ENCODE data around the gene SKIL.

SKIL gene

GRCh38 chr3:170352936-170353335 lies 4.6 kb upstream of the SKIL start:
- no peak for DNase-seq

GRCh38 chr3:170353485-170353884 lies 4.0 kb upstream of the SKIL start:
- DNase-seq = no peak

- peak; percentile 21 for DNase-seq
Observed at GRCh38 chr3:170354760-170355159, 2.8 kb upstream of the SKIL start.

- DNase-seq = peak; percentile 92
Observed at GRCh38 chr3:170355738-170356595, 1.5 kb upstream of the SKIL start.

- DNase-seq = peak; percentile 99
Observed at GRCh38 chr3:170356596-170357175, 829 bp upstream of the SKIL start.

- peak; percentile 93 for DNase-seq
Observed at GRCh38 chr3:170358042-170359010, 811 bp downstream of the SKIL start.

GRCh38 chr3:170359178-170359704 lies 1.7 kb downstream of the SKIL start:
- peak; percentile 28 for DNase-seq

- DNase-seq = no peak
Observed at GRCh38 chr3:170360466-170360865, 3.0 kb downstream of the SKIL start.

- no peak for DNase-seq
Observed at GRCh38 chr3:170360916-170361315, 3.4 kb downstream of the SKIL start.

GRCh38 chr3:170361711-170362110 lies 4.2 kb downstream of the SKIL start:
- DNase-seq = no peak

- no peak for DNase-seq
Observed at GRCh38 chr3:170363471-170363994, 6.0 kb downstream of the SKIL start.

GRCh38 chr3:170364965-170365364 lies 7.5 kb downstream of the SKIL start:
- no peak for DNase-seq

GRCh38 chr3:170367797-170368196 lies 10.3 kb downstream of the SKIL start:
- DNase-seq = no peak

GRCh38 chr3:170368921-170369320 lies 11.4 kb downstream of the SKIL start:
- DNase-seq = no peak

GRCh38 chr3:170372190-170372879 lies 14.8 kb downstream of the SKIL start:
- DNase-seq = peak; percentile 25

- DNase-seq = no peak
Observed at GRCh38 chr3:170383567-170383966, 26.1 kb downstream of the SKIL start.

- no peak for DNase-seq
Observed at GRCh38 chr3:170386468-170386867, 29.0 kb downstream of the SKIL start.

- DNase-seq = no peak
Observed at GRCh38 chr3:170387950-170388349, 30.4 kb downstream of the SKIL start.

- DNase-seq = no peak
Observed at GRCh38 chr3:170391108-170391507, 33.6 kb downstream of the SKIL start.

GRCh38 chr3:170397685-170398084 lies 40.2 kb downstream of the SKIL start:
- DNase-seq = no peak

GRCh38 chr3:170405101-170405500 lies 47.6 kb downstream of the SKIL start:
- DNase-seq = no peak

- peak; percentile 64 for DNase-seq
Observed at GRCh38 chr3:170410428-170411029, 53.0 kb downstream of the SKIL start.

All from NCI-H82 (cell line).